GM21367 (cell line): ENCODE data around the gene CFAP100.

Source experiments
- ATAC-seq: cut with Tn5 transposase; IDR thresholded peaks from one replicate; pipeline ENCODE4 v1.9.1; 2021; ENCODE audit not compliant: unreplicated experiment

CFAP100 gene

DNA sequence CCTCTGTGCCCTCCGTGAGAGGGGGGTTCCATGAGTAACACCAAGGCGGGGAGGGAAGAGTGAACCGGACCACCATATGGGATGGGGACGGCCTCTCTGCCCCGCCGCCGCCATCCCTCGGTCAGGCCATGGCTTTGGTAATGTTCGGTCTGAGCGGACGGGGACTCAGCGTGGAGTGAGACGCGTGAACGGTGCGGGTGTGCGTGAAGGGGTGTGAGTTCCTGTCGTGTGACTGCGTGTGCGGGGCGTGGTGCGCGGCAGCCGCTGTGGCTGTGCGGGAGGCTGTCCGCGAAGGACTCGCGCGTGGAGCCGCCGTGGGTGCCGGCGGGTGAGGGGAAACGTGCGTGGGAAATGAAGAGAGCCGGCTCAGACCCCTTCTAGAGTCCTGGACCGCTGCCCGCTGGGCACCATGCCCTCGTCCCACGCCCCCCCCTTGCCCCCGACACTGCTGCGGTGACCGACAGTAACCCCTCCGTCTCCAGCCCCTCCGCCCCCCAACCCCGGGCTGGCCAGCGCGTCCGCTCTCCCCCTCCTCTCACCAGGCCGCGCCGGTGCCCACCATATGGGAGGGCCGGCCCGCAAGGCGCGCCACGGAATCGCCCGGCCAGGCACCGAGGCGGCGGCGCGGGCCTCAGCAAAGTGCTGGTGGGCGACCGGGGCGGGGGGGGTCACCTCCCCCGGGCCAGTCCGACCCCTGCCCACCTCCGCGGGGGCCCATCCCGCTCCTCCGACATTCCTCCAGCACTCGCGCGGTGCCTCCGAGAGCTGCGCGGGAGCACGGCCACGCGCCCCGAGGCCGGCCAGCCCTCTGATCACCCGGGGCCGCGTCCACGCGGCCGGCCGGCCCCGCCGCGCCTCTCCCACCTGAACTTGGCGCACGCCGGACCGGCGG, 38.1 kb upstream of the CFAP100 start:
- peak; percentile 10 for ATAC-seq

DNA sequence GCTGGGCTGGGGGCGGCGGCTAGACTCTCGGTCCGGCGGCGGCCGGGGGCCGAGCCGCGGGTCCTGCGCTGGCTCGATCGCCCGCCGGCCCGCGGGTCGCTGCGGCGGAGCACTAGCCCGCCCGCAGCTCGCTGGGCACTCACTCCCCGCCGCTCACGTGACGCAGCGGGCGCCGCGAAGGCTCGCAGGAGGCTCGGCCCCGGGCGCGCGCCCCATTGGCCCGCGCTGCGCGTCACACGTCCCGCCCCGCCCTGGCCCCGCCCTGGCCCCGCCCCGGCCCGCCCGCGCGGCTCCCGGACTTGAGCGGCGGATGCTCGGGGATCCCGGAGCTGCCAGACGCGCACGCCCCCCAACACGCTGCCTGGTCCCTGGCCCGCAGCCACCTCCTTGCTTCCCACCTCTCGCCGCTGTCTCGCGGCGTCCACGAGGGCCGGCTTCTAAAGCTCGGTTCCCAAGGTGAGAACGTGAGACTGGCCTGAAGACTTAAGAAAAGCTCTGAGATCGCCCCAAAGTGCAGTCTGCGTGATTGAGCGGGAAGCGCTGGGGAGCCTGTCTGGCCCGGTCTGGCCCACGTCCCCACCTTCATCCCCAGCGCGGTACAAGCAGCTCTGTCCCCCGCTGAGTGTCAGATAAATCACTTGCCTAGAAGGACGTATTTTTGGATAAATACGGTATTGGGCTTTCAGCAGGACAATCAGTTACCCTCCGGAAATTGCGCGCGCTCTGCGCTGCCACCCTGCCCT, 37.2 kb upstream of the CFAP100 start, which contains the start of gene KLF15:
KLF15 (minus strand) TSS at position 114 of the 743 bp plus-strand sequence. CDS start 4,486 bp downstream, outside the sequence.
- peak; percentile 76 for ATAC-seq

DNA sequence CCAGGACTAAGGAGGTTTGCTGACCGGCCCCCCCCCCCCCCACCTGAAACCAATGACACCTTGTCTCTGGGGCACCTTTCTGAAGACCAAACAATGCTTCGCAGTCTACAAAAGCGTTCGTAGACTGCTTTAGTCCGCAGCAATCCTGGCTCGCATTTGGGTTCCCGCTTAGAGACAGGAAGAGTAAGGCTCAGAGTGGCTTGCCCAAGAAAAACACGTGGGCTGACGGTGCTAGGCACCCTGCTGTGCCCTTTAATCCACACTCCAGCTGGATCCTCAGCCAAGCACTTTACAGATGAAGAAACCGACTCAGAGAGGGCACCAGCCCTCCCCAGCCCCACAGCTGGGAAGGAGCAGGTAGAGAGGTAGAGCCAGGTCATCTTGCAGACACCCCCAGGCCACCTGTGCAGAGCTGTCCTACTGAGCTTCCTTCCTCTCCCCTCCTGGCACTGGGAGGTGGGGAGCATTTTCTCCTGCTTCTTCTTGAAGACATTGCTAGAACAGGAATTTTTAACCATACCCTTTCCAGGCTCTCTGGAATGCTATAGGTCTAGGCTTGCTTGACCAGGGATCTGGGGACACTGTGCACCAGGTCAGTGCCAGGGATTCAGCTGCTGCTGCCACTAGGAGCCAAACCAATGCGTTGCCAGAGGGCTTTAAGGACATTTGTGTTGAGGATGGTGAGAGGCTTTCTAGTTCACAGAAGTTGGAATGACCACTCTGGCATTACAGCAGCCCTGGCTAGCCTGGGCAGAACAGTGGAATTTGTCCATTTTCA, 36.5 kb upstream of the CFAP100 start:
- no peak for ATAC-seq

DNA sequence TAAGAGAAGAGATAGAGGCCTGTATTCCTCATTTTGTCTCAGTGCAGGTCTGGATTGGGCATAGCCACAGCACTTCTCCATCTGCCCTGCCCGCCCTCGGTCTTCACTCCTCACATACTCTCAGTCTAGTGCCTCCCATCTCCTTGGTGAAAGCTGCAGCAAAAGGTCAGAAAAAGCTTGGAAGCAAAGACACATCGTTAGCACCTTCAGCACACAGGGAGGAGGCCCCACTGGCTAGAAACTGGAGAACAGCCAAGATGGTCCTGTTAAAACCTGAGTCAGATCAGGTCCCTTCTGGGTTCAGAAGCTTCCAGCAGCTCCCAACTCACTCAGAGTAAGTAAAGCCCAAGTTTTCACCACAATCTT, 35.9 kb upstream of the CFAP100 start:
- ATAC-seq: no peak

DNA sequence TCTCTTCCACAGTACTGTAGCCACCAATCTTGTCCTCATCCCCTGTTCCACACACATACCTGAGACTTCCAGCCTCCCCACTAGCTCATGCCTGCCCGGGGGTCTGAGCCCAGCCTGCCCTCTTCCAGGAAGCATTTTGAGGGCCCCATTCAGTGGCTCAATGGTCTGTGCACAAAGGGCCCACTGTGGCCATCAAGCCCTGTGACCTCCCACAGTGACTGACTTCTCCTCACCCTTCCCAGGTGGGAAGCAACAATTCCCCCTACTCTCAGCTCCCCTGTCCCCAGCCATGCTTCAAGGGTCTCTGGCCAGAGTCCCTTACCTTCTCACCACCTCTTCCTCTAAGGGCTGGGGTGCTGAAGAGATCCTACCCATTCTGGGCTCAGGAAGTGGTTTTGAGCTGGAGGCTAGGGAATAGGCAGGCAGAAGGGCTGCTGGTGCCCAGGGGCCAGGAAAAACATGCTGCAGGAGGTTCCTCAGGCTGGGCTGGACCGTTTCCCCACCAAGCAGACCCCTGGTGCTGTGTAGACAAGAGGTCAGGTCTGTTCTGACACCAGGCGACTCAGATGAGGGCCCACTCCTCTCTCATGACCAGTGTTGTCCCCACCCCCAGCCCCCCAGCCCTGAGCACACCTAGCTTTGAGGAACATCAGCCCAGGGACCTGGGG, 34.5 kb upstream of the CFAP100 start:
- ATAC-seq: no peak

DNA sequence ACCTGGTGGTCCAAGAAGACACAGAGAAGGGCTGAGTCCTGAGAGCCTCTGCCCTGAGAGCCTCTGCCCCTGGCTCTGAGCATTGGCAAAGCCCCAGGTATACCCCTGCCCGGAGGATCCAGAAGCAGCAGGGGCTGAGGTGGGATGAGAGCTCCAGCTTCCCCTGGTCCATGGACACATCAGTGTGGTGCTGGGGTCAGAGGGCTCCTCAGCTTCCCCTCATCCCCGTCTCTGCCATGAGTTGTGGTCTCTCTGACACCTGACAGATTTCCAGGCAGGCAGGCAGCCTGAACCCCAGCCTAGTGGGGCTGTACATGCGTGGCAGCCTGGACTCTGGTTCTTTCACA, 34.0 kb upstream of the CFAP100 start:
- ATAC-seq: no peak

DNA sequence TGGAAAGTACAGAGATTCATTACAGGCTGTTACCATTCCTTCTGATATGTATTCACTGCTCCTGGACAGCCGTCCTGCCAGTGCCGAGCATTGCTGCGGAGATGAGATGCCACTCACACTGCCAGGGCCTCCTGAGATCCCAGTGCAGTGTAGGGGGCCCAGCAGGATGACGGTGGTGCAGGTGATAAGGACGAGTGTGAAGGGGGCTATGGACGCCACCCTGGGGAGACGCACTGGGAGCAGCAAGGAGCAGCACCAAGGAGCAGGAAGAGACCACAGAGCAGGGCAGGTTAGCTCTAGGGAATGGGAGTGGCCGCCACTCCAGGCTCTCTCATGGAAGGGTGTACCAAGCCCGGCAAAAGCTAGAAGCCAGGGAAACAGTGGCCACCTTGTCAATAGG, 33.5 kb upstream of the CFAP100 start:
- ATAC-seq: no peak

DNA sequence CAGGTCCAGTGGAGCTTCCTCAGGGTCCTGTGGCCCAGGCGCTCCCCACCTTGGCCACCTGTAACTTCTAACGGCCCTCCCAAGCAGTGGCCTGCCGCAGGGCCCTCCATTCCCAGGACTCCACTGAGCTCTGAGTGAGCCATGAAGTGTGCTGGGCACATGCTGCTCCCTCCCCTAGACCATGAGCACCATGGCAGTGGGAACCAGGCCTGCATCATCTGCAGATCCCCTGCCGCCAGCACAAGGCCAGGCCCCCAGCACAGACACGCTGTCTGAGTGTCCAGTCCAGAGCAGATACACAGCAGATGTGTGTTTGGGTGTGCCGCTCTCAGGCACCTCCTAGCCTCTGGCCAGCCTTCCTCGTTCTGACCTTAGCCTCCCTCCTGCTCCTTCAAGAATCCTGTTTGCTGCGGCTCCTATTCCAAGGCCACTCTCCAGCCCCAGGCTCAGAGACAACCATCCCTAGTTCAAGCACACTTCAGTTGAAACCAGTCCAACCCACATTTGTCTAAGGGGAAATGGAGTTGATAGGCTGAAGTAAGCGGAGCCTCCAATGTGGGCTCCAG, 30.5 kb upstream of the CFAP100 start:
- ATAC-seq: no peak

DNA sequence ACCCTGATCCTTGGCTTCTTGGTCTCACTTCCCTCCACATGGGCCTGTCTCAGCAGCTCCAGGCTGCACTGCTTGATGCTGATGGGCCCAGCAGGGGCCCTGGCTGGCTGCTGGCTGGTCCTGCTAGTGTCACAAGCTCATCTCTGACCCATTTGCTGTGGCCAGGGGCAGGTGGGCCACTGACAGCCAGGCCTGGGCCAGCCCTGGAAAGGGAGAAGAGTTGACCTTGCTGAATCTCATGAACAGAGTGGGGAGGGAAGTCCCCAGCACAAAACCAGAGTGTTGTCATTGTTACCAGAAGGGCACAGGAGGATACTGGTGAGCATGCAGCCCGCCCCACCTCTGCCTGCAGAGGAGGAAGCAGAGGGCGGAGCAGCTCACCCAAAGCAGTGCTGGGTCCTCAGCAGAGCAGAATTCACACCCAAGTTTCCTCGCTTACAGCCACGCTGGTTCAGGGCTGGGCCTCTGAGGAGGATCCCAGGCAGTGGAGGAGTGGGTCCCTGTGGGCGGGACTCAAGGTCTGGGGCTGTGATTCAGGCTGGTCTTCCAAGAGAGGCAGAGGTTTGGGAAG, 29.9 kb upstream of the CFAP100 start:
- ATAC-seq: no peak

DNA sequence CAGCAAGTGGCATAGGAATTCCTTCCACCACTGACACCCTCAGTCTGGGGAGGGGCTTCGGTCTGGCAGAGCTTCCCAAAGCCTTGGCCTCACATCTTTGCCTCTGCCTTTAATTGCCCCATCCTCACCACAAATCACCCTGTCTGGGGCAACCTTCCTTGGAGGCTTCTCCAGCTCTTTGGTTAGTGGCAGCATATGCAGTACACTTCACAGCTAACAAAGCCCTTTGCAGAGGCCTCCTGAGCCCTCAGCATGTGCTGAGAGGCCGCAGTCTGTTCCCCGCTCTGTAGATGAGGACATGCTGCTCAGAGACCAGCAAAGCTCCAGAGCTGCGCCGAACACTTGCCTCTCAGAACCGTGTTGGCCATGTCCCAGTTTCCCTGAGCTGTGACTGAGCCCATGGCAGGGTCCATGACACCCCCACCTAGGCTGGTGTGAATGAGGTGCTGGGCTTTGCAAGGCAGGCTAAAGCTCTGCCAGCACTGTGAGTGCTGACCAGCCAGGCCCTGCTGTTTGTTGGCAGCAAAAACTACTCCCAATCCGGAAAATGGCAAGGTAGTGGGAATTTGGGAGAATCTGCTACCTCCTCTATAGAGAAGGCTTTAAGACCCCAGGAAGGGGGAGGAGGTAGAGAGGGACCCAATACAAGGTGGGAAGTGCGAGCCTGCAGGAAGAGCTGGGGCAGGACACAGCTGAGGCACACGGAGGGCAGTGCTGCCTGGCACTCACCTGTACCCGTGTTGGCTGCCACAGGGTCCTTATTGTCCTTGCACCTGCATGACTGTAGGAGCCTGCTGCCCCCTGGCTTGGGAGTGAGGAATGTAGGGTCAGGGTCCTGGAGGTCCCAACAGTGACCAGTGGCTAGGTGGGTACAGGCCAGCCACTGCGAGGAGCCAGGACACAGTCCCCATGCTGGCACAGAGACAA, 29.1 kb upstream of the CFAP100 start:
- ATAC-seq: no peak

DNA sequence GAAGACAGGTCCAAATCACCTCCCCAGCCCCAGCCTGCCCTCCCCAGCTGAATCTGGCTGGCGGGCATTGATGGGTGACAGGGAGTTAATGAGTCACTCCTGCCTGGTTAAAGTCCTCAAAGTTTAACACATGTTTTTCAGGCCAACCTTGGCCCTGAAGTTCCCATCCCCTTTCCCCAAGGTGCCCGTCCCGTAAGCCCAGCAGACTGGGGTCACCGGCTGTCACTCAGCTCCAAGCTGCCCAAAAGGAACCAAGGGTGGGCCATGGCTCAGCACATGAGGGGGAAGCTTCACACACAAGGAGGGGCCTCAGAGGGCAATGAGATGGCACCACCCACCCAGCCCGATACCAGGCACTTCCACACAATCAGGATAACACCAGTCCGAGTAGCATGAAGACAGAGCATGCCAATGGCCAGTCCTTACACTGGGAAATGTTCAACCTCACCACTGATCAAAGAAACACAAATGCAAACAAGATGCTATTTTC, 27.3 kb upstream of the CFAP100 start:
- no peak for ATAC-seq

DNA sequence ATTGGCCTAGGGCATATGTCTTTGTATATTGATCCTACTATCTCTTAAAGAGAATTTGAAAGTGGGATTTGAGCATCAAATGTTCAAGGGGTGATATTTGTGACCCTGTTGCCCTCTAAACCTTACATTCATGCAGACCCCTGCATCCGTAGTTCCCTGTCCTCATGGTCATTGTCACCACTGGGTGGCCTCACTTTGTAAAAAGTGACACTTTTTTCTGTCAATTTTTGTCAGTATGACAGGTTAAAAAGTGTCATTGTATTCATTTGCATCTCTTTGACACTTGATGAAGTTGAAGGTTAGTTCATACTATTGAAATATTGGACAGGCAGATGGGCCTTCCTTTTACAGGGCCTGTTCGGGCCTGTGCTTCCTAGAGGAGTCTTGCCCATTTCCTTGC, 25.2 kb upstream of the CFAP100 start:
- no peak for ATAC-seq

DNA sequence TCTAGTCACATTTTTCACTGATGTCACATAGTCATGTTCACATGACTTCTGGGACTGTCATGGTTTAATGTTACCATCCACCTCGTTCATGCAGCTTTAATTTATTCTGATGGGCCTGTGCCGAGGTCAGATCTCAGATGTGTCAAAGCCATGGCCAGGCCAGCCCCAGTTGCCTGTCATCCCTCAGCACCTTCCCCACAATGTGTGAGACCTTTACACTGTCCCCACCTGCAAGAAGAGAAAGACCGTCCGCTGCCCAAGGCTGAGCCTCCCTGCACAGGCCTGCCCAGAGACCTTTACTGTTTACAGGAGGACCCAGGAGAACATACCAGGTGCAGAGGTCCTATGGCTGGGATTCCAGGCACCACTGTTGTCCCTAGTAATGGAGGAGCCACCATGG, 24.7 kb upstream of the CFAP100 start:
- no peak for ATAC-seq

DNA sequence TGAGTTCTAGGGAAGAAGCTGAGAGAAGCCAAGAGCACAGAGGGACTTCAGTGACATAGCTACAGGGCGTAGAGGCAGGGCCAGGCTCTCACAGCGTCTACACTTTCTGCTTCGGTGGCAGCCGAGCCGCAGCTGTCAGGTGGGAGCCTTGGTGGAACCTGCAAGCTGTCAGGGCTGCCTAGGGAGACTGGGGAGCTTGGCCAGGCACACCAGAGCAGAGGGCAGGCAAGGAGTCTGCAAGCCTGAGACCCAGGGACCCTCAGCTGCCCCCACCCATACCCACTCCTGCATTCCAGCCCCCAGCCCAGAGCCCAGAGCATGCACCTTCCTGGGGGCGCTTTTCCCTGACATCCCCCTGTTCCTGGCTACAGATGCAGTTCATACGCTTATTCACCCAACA, 24.1 kb upstream of the CFAP100 start:
- ATAC-seq: no peak

DNA sequence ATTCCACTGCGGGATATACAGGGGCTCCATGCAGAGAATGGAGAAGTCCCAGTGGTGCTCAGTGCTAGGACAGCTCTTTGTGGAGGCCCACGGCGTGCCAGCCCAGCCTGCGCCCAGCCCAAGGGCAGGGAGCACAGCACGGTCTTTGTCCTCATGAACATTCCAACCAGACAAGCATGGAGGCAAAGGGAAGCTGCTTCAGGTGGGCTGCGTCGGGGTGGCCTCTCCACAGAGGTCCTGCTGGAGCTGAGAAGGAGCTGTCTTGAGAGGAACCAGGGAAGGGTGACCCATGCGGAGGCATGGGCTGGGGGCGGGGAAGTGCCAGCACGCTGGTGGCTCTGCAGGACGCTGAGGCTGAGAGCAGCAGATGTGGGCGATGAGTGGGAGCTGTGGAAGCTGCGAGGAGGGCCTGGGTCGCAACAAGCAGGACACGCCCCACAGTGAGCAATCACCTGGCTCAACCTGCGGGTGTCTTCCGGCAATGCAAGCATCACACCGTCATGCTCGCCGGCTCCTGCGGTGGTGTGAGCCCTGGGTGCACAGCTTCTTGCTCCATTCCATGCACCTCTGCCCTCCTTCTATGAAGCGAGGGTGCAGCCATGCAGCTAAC, 23.5 kb upstream of the CFAP100 start:
- no peak for ATAC-seq

DNA sequence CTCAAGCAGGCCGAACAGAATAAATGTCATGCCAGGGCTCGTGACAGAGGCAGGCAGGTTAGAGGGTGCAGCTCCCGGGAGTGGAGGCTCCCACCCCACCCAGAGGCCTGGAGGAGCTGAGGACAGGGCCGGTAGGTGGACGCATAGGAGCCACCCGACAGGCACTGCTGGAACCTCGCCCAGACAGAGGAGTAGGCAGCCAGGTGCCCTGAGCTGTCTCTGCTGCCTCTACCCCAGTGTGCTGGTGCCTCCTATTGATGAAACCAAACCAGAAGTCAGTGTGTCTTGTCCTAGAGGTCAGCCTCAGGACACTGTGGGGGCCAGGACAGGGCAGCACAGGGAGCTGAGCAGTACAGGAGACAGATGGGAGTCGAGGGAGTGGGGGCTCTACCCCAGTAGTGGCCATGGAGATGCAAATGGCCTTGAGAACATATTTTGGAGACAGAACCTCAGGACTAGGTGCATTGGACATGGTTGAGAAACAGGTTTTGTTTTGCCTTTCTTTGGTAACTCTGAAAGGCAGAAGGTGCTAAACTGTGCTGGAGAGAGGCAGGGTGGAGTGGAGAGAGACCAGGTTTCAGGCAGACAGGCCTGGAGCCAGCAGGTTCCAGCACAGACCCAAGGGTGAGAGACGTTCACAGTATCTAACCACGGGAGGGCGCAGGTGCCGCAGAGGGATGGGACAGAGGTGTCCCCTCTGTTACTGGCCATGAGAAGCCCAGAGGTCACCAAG, 22.1 kb upstream of the CFAP100 start:
- ATAC-seq: no peak

DNA sequence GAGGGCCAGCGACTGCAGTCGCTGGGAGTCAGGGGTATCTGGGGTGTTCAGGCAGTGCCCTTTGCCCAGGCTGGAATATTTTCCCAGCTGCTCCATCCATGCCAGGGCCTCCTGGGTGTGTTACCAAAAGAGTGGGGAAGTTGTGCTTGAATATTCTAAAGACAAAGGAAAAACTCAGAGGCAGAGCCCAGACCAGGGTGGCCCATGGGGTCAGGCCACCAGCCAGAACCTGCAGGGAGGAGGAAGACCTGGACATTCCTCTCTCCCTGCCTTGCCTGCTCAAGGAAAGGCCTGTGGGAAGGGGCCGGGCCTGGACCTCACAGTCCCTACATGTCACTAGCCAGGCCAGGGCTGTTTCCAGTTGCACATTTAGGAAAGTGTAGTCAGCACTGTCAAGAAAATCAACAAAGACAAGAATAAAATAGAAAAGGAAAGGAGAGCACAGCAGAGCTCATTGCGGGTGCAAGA, 21.5 kb upstream of the CFAP100 start:
- ATAC-seq: no peak
